ENCODE measurements around the gene SSR2.

DNA sequence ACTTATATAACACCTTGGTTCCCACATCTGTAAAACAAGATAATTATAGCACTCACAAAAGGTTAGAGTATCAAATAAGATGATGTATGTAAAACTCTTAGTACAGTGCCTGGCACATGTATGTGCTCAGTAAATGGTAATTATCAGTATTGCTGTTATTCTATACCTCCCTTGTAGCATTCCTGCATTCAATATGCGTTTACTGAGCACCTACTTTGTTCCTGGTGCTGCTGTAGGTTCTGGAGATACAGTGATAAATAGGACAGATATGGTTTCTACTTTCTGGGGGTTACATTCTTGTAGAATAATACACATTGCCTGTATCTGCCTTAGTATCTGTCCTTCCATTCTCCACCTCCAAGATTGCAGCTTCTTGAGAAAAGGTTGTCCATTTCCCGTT is 1.2 kb upstream of the SSR2 start:
- TF ChIP-seq, protein P1, sequence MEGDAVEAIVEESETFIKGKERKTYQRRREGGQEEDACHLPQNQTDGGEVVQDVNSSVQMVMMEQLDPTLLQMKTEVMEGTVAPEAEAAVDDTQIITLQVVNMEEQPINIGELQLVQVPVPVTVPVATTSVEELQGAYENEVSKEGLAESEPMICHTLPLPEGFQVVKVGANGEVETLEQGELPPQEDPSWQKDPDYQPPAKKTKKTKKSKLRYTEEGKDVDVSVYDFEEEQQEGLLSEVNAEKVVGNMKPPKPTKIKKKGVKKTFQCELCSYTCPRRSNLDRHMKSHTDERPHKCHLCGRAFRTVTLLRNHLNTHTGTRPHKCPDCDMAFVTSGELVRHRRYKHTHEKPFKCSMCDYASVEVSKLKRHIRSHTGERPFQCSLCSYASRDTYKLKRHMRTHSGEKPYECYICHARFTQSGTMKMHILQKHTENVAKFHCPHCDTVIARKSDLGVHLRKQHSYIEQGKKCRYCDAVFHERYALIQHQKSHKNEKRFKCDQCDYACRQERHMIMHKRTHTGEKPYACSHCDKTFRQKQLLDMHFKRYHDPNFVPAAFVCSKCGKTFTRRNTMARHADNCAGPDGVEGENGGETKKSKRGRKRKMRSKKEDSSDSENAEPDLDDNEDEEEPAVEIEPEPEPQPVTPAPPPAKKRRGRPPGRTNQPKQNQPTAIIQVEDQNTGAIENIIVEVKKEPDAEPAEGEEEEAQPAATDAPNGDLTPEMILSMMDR (IDR thresholded peaks at IDR 0.05) = no peak
- no peak for TF ChIP-seq POLR2A (IDR thresholded peaks at IDR 0.05)

Measured in uterus (tissue), 2 donors.